Activated CD8-positive, alpha-beta memory T cell treated with anti-CD3 and anti-CD28 coated beads for 48 hours (primary cell): ENCODE measurements around the gene KRTAP4-1.
"Not testable (repeated sequence)": the region's sequence is repeated elsewhere in the genome, so short reads cannot be mapped to it uniquely, and the experiment has no call there.

Experiments
- DNase-seq, 3 experiments: peaks; one replicate each; pipeline ENCODE4 v3.0.0-alpha.2; 2020; ENCODE audit warnings: low read depth in 2 of 3, low spot score in 2 of 3

The KRTAP4-1 gene

GRCh38 chr17:41176744-41177387, 7.8 kb downstream of the KRTAP4-1 start:
- DNase-seq, result no peak

GRCh38 chr17:41171886-41172285, 12.8 kb downstream of the KRTAP4-1 start:
- no peak for DNase-seq

- no peak for DNase-seq
Observed at GRCh38 chr17:41168121-41168520, 16.6 kb downstream of the KRTAP4-1 start, which contains the start of gene KRTAP4-3. TSS of gene KRTAP4-3 (minus strand) at chr17:41168221. CDS start at chr17:41168172, 49 bp downstream.

GRCh38 chr17:41167561-41167960, 17.1 kb downstream of the KRTAP4-1 start:
- DNase-seq, result no peak

GRCh38 chr17:41163828-41164227, 20.9 kb downstream of the KRTAP4-1 start:
- no peak for DNase-seq

GRCh38 chr17:41160648-41161047, 24.1 kb downstream of the KRTAP4-1 start, which contains the start of gene KRTAP4-4:
TSS of gene KRTAP4-4 (minus strand) at chr17:41160748. CDS start at chr17:41160691, 57 bp downstream.
- DNase-seq, result no peak

GRCh38 chr17:41160190-41160589, 24.5 kb downstream of the KRTAP4-1 start:
- not testable (repeated sequence) for DNase-seq

- no peak for DNase-seq
Observed at GRCh38 chr17:41153856-41154255, 30.9 kb downstream of the KRTAP4-1 start.

- no peak for DNase-seq
Observed at GRCh38 chr17:41151525-41151924, 33.2 kb downstream of the KRTAP4-1 start.

- no peak for DNase-seq
Observed at GRCh38 chr17:41150026-41150425, 34.7 kb downstream of the KRTAP4-1 start.

GRCh38 chr17:41149652-41149985, 35.1 kb downstream of the KRTAP4-1 start, which contains the start of gene KRTAP4-5:
TSS of gene KRTAP4-5 (minus strand) at chr17:41149825. CDS start at chr17:41149767, 58 bp downstream.
- no peak for DNase-seq

- DNase-seq, result not testable (repeated sequence)
Observed at GRCh38 chr17:41148971-41149651, 35.6 kb downstream of the KRTAP4-1 start.

- DNase-seq, result no peak
Observed at GRCh38 chr17:41147531-41148204, 37.0 kb downstream of the KRTAP4-1 start.

GRCh38 chr17:41145261-41145660, 39.5 kb downstream of the KRTAP4-1 start:
- no peak for DNase-seq

- no peak for DNase-seq
Observed at GRCh38 chr17:41144846-41145245, 39.9 kb downstream of the KRTAP4-1 start.

GRCh38 chr17:41141361-41141760, 43.4 kb downstream of the KRTAP4-1 start:
- DNase-seq, result no peak

- no peak for DNase-seq
Observed at GRCh38 chr17:41140360-41141131, 44.2 kb downstream of the KRTAP4-1 start, which contains the start of gene KRTAP4-6. TSS of gene KRTAP4-6 (minus strand) at chr17:41140544. CDS start at chr17:41140487, 57 bp downstream.

- DNase-seq, result not testable (repeated sequence)
Observed at GRCh38 chr17:41139865-41140264, 44.8 kb downstream of the KRTAP4-1 start.
